GM23338 (cell line): Measurements from ENCODE around the gene NEURL1. TPM values are rescaled to one million over a fixed set of nuclear protein-coding genes. Genes with fewer than 3 reads are reported as not detected.
A peak's percentile ranks its signal among the peaks of the same experiment; 100 is the strongest.

ENCODE experiments used
- ATAC-seq: fragments of 200-7000 bp; cut with Tn5 transposase; 3 replicates; pipeline ENCODE4 v1.9.1; 2020
- DNase-seq: peaks from one replicate; pipeline ENCODE4 v3.0.0-alpha.2; 2015; ENCODE audit warnings: low spot score
- H2AFZ ChIP-seq: fragments of 200-600 bp; sonication (generic); 2 replicates; pipeline ENCODE4 v1.8.0; 2016; ENCODE audit warnings: antibody characterized with exemption, mild to moderate bottlenecking, moderate library complexity
- H3F3A ChIP-seq: fragments of 200-600 bp; sonication (generic); replicated peaks from 2 replicates; pipeline ENCODE4 v1.8.0; 2017; ENCODE audit warnings: antibody characterized with exemption, mixed run types, low read depth
- H3K27ac ChIP-seq: fragments of 200-600 bp; sonication (generic); 2 replicates; pipeline ENCODE4 v1.6.1; 2016; ENCODE audit warnings: low read depth
- H3K27me3 ChIP-seq: fragments of 200-600 bp; sonication (generic); 2 replicates; pipeline ENCODE4 v1.8.0; 2016; ENCODE audit warnings: mild to moderate bottlenecking, mixed run types, moderate library complexity; ENCODE audit not compliant: insufficient read depth
- H3K36me3 ChIP-seq: fragments of 200-600 bp; sonication (generic); 2 replicates; pipeline ENCODE4 v1.8.0; 2016; ENCODE audit warnings: mild to moderate bottlenecking; ENCODE audit not compliant: insufficient read depth
- H3K4me1 ChIP-seq: fragments of 200-600 bp; sonication (generic); 2 replicates; pipeline ENCODE4 v1.8.0; 2016; ENCODE audit warnings: mild to moderate bottlenecking, moderate library complexity; ENCODE audit not compliant: insufficient read depth
- H3K4me2 ChIP-seq: fragments of 200-600 bp; sonication (generic); 2 replicates; pipeline ENCODE4 v1.7.1; 2017; ENCODE audit warnings: mixed run types
- H3K4me3 ChIP-seq: fragments of 200-600 bp; sonication (generic); 2 replicates; pipeline ENCODE4 v1.6.1; 2016; ENCODE audit warnings: mixed run types
- H3K79me2 ChIP-seq: fragments of 200-600 bp; sonication (generic); replicated peaks from 2 replicates; pipeline ENCODE4 v1.8.0; 2017; ENCODE audit warnings: mild to moderate bottlenecking; ENCODE audit not compliant: insufficient read depth
- H3K9me2 ChIP-seq: fragments of 200-600 bp; sonication (generic); 2 replicates; pipeline ENCODE4 v1.8.0; 2017; ENCODE audit not compliant: insufficient read depth
- H4K20me1 ChIP-seq: fragments of 200-600 bp; sonication (generic); replicated peaks from 2 replicates; pipeline ENCODE4 v1.8.0; 2017; ENCODE audit warnings: mild to moderate bottlenecking; ENCODE audit not compliant: insufficient read depth
- H3K27ac Mint-ChIP-seq: 2 replicates; pipeline ENCODE4 v1.8.0; 2020; ENCODE audit warnings: inconsistent platforms, mild to moderate bottlenecking, moderate library complexity, mixed read lengths
- H3K27me3 Mint-ChIP-seq: 3 replicates; pipeline ENCODE4 v1.8.0; 2022; ENCODE audit warnings: low read depth, mild to moderate bottlenecking, moderate library complexity, mixed read lengths, inconsistent platforms; ENCODE audit not compliant: insufficient read depth, poor library complexity
- H3K36me3 Mint-ChIP-seq: 3 replicates; pipeline ENCODE4 v1.8.0; 2021; ENCODE audit warnings: low read depth, mild to moderate bottlenecking, inconsistent platforms, moderate library complexity, mixed read lengths
- H3K4me1 Mint-ChIP-seq: 3 replicates; pipeline ENCODE4 v1.8.0; 2020; ENCODE audit warnings: mild to moderate bottlenecking, inconsistent platforms, mixed read lengths
- H3K4me3 Mint-ChIP-seq: 3 replicates; pipeline ENCODE4 v1.8.0; 2021; ENCODE audit warnings: moderate library complexity, mild to moderate bottlenecking, inconsistent platforms, mixed read lengths
- H3K9me3 Mint-ChIP-seq: 3 replicates; pipeline ENCODE4 v1.8.0; 2020; ENCODE audit warnings: moderate library complexity, mild to moderate bottlenecking, inconsistent platforms, mixed read lengths
- CREB1 ChIP-seq: fragments of 250-450 bp; sonication (Bioruptor Pico); IDR thresholded peaks from 2 replicates; pipeline ENCODE4 v1.5.0; 2020; ENCODE audit warnings: low read depth, mild to moderate bottlenecking, moderate library complexity
- CTCF ChIP-seq, 2 experiments: fragments of 200-600 bp in 1 of 2; sonication (generic) in 1 of 2; conservative IDR thresholded peaks; 2 replicates each; pipeline versions ENCODE4 v1.5.1 to v1.6.1; 2016 to 2017; ENCODE audit warnings: antibody characterized with exemption in 2 of 2, low read depth in 2 of 2, mild to moderate bottlenecking in 2 of 2, moderate library complexity in 1 of 2
- ETS1 ChIP-seq: IDR thresholded peaks from 2 replicates; pipeline ENCODE4 v1.6.1; 2016; ENCODE audit warnings: antibody characterized with exemption
- EZH2 ChIP-seq: fragments of 200-600 bp; sonication (generic); IDR thresholded peaks from one replicate; pipeline ENCODE4 v1.8.0; 2017; ENCODE audit warnings: antibody characterized with exemption, mild to moderate bottlenecking, low read depth; ENCODE audit not compliant: unreplicated experiment
- EZH2phosphoT487 ChIP-seq: fragments of 200-600 bp; sonication (generic); IDR thresholded peaks from one replicate; pipeline ENCODE4 v1.8.1; 2018; ENCODE audit warnings: antibody characterized with exemption; ENCODE audit not compliant: unreplicated experiment
- JUNB ChIP-seq: IDR thresholded peaks from one replicate; pipeline ENCODE4 v1.6.1; 2016; ENCODE audit warnings: antibody characterized with exemption; ENCODE audit not compliant: unreplicated experiment
- NANOG ChIP-seq: IDR thresholded peaks from 2 replicates; pipeline ENCODE4 v1.6.1; 2016; ENCODE audit warnings: antibody characterized with exemption, borderline replicate concordance
- POLR2AphosphoS5 ChIP-seq: IDR thresholded peaks from 2 replicates; pipeline ENCODE4 v1.6.1; 2016; ENCODE audit warnings: antibody characterized with exemption, low read depth
- REST ChIP-seq: IDR thresholded peaks from one replicate; pipeline ENCODE4 v1.6.1; 2018; ENCODE audit warnings: antibody characterized with exemption; ENCODE audit not compliant: unreplicated experiment
- STAT1 ChIP-seq: IDR thresholded peaks from one replicate; pipeline ENCODE4 v1.6.1; 2016; ENCODE audit warnings: antibody characterized with exemption; ENCODE audit not compliant: unreplicated experiment
- ZNF114 ChIP-seq: fragments of 250-450 bp; sonication (Bioruptor Pico); IDR thresholded peaks from 2 replicates; pipeline ENCODE4 v1.5.0; 2020; ENCODE audit warnings: mild to moderate bottlenecking, moderate library complexity
- ZNF331 ChIP-seq: fragments of 250-450 bp; sonication (Bioruptor Pico); IDR thresholded peaks from 2 replicates; pipeline ENCODE4 v1.5.0; 2020; ENCODE audit warnings: low read depth, mild to moderate bottlenecking, moderate library complexity
- ZNF462 ChIP-seq: fragments of 250-450 bp; sonication (Bioruptor Pico); IDR thresholded peaks from 2 replicates; pipeline ENCODE4 v1.5.0; 2020; ENCODE audit warnings: mild to moderate bottlenecking, moderate library complexity
- polyA plus RNA-seq: library from polyadenylated mRNA; unstranded; fragments of >200 nt; fragmentation: Nextera tagmentation; extraction: Ambion mirVana; gene quantifications from 2 replicates; pipeline ENCODE4 v1.2.1, GENCODE V29; 2016
- total RNA-seq: library from RNA; depleted of rRNA; stranded (reverse); fragments of >200 nt; shearing (Covaris generic); gene quantifications from 2 replicates; pipeline ENCODE4 v1.2.3, GENCODE V29; 2014

NEURL1 gene
- total and polyA plus RNA-seq, 2 experiments from 2014 or later: 0.82 to 1.1 TPM

GRCh38 chr10:103614306-103615158 lies 121.0 kb downstream of the NEURL1 start:
- Histone ChIP-seq H3K4me2 (no peak overlapping the region), H3K27ac (peak overlapping the region; percentile 55; the same call in 1 of the 2 replicates), H3K36me3 (no peaks in the 10 kb centered on the region), H3F3A (no peaks in the 10 kb centered on the region), H3K27me3 (no peaks in the 10 kb centered on the region), H3K79me2 (no peaks in the 10 kb centered on the region), H3K9me2 (no peaks in the 10 kb centered on the region), H3K4me3 (no peak overlapping the region), H2AFZ (no peak overlapping the region), H3K4me1 (no peaks in the 10 kb centered on the region), H4K20me1 (no peaks in the 10 kb centered on the region)
- Mint-ChIP-seq H3K4me3 (no peak overlapping the region), H3K27ac (peak overlapping the region; percentile 37; the same call in 1 of the 2 replicates), H3K27me3 (peaks cover 7% of the 10 kb centered on the region), H3K36me3 (no peaks in the 10 kb centered on the region), H3K4me1 (peaks cover 13% of the 10 kb centered on the region), H3K9me3 (no peaks in the 10 kb centered on the region; the same call in 2 of the 3 replicates)
- DNase-seq (no peak), ATAC-seq (no peak)
- TF ChIP-seq CREB1 (CRISPR knock-in tag): no peak
- no peak for TF ChIP-seq ETS1
- TF ChIP-seq ZNF331 (CRISPR knock-in tag): no peak
- TF ChIP-seq NANOG: no peak
- no peak for TF ChIP-seq POLR2AphosphoS5
- TF ChIP-seq JUNB: no peak
- no peak for TF ChIP-seq CTCF (conservative IDR thresholded peaks at IDR 0.05; ENCODE audit: low read depth in 2 of 2)
- no peak for TF ChIP-seq ZNF462 (CRISPR knock-in tag)
- TF ChIP-seq REST: no peak
- no peak for TF ChIP-seq EZH2phosphoT487
- TF ChIP-seq EZH2: no peak
- TF ChIP-seq STAT1: no peak
- TF ChIP-seq ZNF114: no peak
